Activated CD8-positive, alpha-beta T cell treated with anti-CD3 and anti-CD28 coated beads, Interleukin-2, amount 10 ng/mL, durations not matched to agents 7 days and 5 days (primary cell): ENCODE results near the gene ABHD17A. TPM values are rescaled to one million over a fixed set of nuclear protein-coding genes. Genes with fewer than 3 reads are reported as not detected.

ENCODE experiments used
- ATAC-seq: fragments of 150-1000 bp; cut with Tn5 transposase; one replicate; pipeline ENCODE4 v1.10.0; 2021; ENCODE audit warnings: moderate library complexity
- CTCF ChIA-PET: fragments of 350-600 bp; sonication (Branson Sonifier 250); formaldehyde crosslinking; loops from one replicate; lab custom pipeline; 2021; ENCODE audit warnings: antibody characterized with exemption; lab: Charles Lee
- POLR2A ChIA-PET: fragments of 350-600 bp; sonication (Branson Sonifier 250); formaldehyde crosslinking; loops from one replicate; lab custom pipeline; 2021; ENCODE audit warnings: antibody characterized with exemption; lab: Charles Lee
- DNase-seq: peaks from one replicate; pipeline ENCODE4 v3.0.0-alpha.2; 2020
- H3K27ac Mint-ChIP-seq: one replicate; pipeline ENCODE4 v1.8.0; 2021; ENCODE audit warnings: mild to moderate bottlenecking, mixed read lengths
- H3K27me3 Mint-ChIP-seq: one replicate; pipeline ENCODE4 v1.8.0; 2021; ENCODE audit warnings: low read depth, mixed read lengths
- H3K36me3 Mint-ChIP-seq: one replicate; pipeline ENCODE4 v1.8.0; 2021; ENCODE audit warnings: low read depth, mixed read lengths
- H3K4me1 Mint-ChIP-seq: one replicate; pipeline ENCODE4 v1.8.0; 2021; ENCODE audit warnings: low read depth, mixed read lengths
- H3K4me3 Mint-ChIP-seq: one replicate; pipeline ENCODE4 v1.8.0; 2021; ENCODE audit warnings: mild to moderate bottlenecking, mixed read lengths
- H3K9me3 Mint-ChIP-seq: one replicate; pipeline ENCODE4 v1.8.0; 2022; ENCODE audit warnings: mixed read lengths; ENCODE audit not compliant: insufficient read depth
- total RNA-seq, 2 experiments: library from RNA; stranded (reverse); gene quantifications; one replicate each; pipeline ENCODE4 v1.2.3, GENCODE V29; 2021

The ABHD17A gene
- total RNA-seq, 2 experiments from 2014 or later = 181 to 196 TPM

DNA sequence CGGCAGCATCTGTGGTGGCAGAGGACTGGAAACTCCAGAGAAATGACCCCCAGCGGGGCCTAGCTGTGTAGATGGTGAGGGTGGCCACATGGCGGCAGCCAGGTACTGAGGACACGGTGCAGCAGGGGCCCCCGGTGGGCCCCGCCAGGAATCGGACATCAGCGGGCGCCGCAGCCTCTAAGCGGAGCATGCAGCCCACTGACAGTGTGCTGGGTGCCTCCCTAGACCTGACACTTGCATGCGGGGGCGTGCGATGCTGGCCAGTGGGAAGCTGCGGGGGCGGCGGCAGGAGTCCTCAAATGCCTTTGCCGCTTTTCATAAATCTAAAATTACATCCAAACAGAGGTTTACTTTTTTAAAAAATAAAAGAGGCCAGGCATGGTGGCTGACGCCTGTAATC lies 36.0 kb upstream of the ABHD17A start:
- DNase-seq (no peak), ATAC-seq (no peak)
- ChIA-PET POLR2A (no interaction called here), CTCF (no interaction called here)
- Mint-ChIP-seq H3K27ac (no peak overlapping the region), H3K4me3 (no peak overlapping the region), H3K9me3 (no peaks in the 10 kb centered on the region), H3K27me3 (no peaks in the 10 kb centered on the region), H3K4me1 (no peaks in the 10 kb centered on the region), H3K36me3 (peaks cover 22% of the 10 kb centered on the region)

DNA sequence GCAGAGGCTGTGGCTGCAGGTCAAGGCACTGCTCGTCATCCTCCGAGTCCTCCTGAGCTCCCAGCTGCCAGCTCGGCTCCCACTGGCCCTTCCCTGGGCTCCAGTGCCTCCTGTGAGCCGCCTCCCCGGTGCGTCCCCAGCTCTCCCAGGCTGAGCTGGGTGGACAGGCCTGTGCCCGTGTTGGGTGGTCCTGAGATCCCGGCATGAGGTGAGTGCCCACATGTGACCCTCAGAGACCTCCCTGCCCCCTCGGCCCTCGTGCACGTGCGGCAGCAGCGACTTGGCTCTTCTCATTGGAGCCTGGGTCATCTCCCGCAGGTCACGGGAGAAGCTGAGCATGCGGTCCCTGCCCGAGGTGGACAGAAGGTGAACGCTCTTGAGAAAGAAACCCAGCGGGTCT lies 35.3 kb upstream of the ABHD17A start:
- no peaks in the 10 kb centered on the region for H3K4me1 Mint-ChIP-seq
- no peak for ATAC-seq
- no peak overlapping the region for H3K4me3 Mint-ChIP-seq
- H3K9me3 Mint-ChIP-seq = no peaks in the 10 kb centered on the region
- H3K36me3 Mint-ChIP-seq = peaks cover 22% of the 10 kb centered on the region
- no peaks in the 10 kb centered on the region for H3K27me3 Mint-ChIP-seq
- ChIA-PET POLR2A (no interaction called here), CTCF (no interaction called here)
- no peak for DNase-seq
- no peak overlapping the region for H3K27ac Mint-ChIP-seq

DNA sequence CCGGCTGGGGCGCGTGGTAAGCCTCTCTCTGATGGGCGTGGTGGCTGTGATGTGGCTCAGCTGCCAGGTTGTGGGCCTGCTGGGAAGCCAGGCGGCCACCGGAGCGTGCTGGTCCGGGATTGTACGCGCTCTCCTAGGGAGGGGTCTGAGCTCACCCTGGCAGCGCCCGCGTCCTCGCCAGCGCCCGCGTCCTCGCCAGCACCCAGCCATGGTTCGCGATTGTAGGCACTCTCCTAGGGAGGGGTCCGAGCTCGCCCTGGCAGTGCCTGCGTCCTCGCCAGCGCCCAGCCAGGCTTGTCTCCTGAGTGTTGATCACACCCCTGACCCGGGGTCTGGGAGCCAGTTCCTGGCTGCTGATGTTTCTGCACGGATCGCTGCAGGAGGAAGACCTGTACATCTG lies 33.7 kb upstream of the ABHD17A start:
- Mint-ChIP-seq H3K27me3 (no peaks in the 10 kb centered on the region), H3K4me1 (no peaks in the 10 kb centered on the region), H3K27ac (no peak overlapping the region), H3K4me3 (no peak overlapping the region), H3K36me3 (peaks cover 16% of the 10 kb centered on the region), H3K9me3 (no peaks in the 10 kb centered on the region)
- ATAC-seq (no peak), DNase-seq (no peak)
- POLR2A ChIA-PET = no interaction called here
- CTCF ChIA-PET = no interaction called here

DNA sequence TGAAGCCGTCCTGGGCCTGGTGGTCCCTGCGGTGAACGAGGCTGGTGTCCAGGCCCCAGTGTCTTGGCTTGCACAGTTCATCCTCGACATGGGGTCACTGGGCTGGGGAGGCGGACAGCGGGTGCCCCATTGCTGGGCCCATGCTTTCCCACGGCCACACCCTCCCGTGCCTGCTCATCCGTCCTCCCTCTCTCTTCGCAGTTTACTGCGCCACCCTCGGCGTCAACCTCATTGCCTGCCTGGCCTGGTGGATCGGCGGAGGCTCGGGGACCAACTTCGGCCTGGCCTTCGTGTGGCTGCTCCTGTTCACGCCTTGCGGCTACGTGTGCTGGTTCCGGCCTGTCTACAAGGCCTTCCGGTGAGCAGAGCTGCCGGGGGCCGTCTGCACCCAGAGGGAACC lies 32.6 kb upstream of the ABHD17A start:
- ChIA-PET CTCF (no interaction called here), POLR2A (no interaction called here)
- Mint-ChIP-seq H3K27me3 (no peaks in the 10 kb centered on the region), H3K36me3 (peaks cover 17% of the 10 kb centered on the region), H3K27ac (no peak overlapping the region), H3K4me3 (no peak overlapping the region), H3K4me1 (no peaks in the 10 kb centered on the region), H3K9me3 (no peaks in the 10 kb centered on the region)
- no peak for ATAC-seq
- no peak for DNase-seq

DNA sequence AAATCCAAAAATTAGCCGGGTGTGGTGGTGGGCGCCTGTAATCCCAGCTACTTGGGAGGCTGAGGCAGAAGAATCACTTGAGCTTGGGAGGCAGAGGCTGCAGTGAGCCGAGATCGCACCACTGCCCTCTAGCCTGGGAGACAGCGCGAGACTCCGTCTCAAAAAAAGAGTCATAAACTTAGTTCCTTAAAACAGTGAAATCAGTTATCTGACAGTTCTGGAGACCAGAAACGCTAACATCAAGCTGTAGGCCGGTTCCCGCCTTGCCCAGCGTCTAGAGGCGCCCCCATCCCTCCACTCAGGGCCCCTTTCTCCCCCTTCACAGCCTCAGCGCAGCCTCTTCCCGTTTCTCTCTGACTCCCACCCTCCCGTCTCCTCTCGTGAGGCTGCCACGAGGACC lies 31.9 kb upstream of the ABHD17A start:
- Mint-ChIP-seq H3K27me3 (no peaks in the 10 kb centered on the region), H3K4me1 (no peaks in the 10 kb centered on the region), H3K36me3 (peaks cover 12% of the 10 kb centered on the region), H3K27ac (no peak overlapping the region), H3K9me3 (no peaks in the 10 kb centered on the region), H3K4me3 (no peak overlapping the region)
- no peak for ATAC-seq
- DNase-seq = no peak
- POLR2A ChIA-PET = no interaction called here
- CTCF ChIA-PET = no interaction called here

DNA sequence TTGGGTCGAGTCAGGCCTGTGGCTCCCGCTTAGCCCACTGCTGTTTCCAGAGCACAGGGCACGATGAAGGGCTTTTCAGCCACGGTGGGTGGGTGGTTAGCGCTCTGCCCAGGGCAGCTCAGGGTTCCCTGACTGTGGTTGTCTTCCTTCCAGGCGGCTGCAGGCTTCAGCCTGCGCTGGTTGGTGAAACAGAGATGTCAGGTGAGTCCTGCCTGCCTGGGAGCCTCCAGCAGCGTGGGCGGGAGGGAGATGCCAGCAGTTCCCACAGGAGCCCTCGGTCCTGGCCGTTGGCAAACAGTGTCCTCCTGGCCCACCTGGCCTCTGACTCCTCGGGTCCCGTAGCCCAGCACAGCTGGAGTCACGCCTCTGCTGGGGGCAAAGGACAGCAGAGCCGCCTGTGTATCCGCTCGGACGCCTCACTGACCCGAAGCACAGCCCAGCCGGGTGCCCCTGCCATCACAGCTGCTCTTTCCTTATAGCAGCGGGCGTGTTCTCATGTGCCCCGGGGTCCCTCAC lies 29.6 kb upstream of the ABHD17A start:
- H3K4me3 Mint-ChIP-seq = no peak overlapping the region
- CTCF ChIA-PET = interaction anchor here (1.0 kb wide), 1 partner anchor 18 kb away, joined by 3 read pairs; no protein-coding TSS in a partner anchor
- peaks cover 6% of the 10 kb centered on the region for H3K36me3 Mint-ChIP-seq
- no peaks in the 10 kb centered on the region for H3K27me3 Mint-ChIP-seq
- ATAC-seq (no peak), DNase-seq (no peak)
- no peaks in the 10 kb centered on the region for H3K9me3 Mint-ChIP-seq
- POLR2A ChIA-PET = no interaction called here
- H3K27ac Mint-ChIP-seq = no peak overlapping the region
- peaks cover 5% of the 10 kb centered on the region for H3K4me1 Mint-ChIP-seq

DNA sequence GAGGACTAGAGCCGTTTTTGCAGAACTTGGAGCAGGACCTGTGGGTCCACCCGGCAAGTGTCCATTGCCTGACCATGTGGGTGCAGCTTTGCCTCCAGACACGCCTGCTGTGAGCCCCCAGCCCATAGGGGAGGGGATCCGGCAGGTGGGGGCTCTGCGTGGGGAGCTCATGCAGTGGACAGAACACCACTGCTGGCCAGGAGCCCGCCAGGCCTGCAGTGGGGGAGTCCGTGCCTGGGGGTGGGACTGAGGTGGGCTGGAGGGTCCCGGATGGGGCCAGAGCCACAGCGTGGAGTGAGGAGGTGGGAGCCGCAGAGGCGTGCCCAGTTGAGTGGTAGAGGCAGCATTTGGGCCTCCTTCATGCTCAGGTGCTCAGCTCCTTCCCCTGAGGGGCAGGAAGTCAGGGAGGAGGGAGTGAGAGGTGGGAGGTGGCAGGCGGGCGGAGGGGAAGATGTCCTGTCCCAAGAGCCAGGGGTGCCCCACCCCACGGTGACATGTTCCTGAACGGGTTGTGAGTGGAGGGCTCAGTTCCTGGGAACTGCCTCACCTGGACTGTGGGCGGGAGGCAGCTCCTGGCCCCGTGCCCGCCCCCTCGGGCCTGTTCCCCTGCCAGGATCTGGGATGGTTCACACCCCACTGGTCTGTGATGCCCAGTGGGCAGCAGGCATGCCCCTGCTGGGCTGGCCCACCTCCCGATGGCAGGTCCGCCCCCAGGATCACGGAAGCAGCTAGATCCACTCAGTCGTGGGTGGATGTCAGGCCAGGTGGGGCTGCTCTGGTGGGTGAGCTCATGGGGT lies 28.7 kb upstream of the ABHD17A start:
- no peak for DNase-seq
- ATAC-seq = no peak
- Mint-ChIP-seq H3K9me3 (no peaks in the 10 kb centered on the region), H3K4me3 (no peak overlapping the region), H3K36me3 (peaks cover 6% of the 10 kb centered on the region), H3K27ac (no peak overlapping the region), H3K27me3 (no peaks in the 10 kb centered on the region), H3K4me1 (peaks cover 14% of the 10 kb centered on the region)
- ChIA-PET POLR2A (no interaction called here), CTCF (no interaction called here)

DNA sequence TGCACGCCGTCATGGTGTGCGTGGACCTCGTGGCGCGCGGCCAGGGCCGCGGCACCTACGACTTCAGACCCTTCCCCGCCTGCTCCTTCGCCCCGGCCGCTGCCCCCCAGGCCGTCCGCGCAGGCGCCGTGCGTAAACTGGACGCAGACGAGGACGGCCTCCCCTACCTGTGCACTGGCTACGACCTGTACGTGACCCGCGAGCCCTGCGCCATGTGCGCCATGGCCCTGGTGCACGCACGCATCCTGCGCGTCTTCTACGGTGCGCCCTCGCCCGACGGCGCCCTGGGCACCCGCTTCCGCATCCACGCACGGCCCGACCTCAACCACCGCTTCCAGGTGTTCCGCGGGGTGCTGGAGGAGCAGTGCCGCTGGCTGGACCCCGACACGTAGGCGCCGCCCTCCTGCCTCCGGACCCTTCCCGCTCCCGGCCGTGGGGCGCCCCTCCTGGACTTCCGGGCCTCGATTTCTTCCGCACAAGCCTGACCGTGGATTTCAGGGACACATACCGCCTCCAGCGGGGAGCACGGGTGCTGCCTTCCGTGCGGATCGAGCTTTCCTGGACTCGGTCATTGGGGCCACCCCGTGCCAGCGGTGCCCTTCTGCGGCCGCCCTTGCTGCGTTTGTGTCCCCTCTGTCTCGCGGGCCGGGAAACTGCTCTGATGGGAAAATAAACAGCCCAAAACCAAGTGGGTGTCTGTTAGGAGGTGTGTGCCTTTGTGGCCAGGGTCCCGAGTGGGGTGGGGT lies 27.6 kb upstream of the ABHD17A start:
- CTCF ChIA-PET = no interaction called here
- Mint-ChIP-seq H3K27me3 (no peaks in the 10 kb centered on the region), H3K36me3 (peaks cover 7% of the 10 kb centered on the region), H3K4me1 (peaks cover 19% of the 10 kb centered on the region), H3K27ac (no peak overlapping the region), H3K4me3 (no peak overlapping the region), H3K9me3 (no peaks in the 10 kb centered on the region)
- POLR2A ChIA-PET = no interaction called here
- ATAC-seq (no peak), DNase-seq (no peak)

DNA sequence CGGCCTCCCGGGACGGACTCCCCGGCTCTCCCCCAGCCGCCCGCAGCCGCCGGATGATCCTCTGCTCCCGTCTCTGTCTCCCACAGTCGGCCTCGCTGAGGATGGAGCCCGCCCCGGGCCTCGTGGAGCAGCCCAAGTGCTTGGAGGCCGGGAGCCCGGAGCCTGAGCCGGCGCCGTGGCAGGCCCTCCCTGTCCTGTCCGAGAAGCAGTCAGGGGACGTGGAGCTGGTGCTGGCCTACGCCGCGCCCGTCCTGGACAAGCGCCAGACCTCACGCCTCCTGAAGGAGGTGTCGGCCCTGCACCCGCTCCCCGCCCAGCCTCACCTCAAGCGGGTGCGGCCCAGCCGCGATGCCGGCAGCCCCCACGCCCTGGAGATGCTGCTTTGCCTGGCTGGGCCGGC lies 26.7 kb upstream of the ABHD17A start:
- no peaks in the 10 kb centered on the region for H3K27me3 Mint-ChIP-seq
- no peak overlapping the region for H3K27ac Mint-ChIP-seq
- H3K4me1 Mint-ChIP-seq = peaks cover 23% of the 10 kb centered on the region
- ATAC-seq (no peak), DNase-seq (no peak)
- H3K36me3 Mint-ChIP-seq = peaks cover 7% of the 10 kb centered on the region
- ChIA-PET CTCF (no interaction called here), POLR2A (no interaction called here)
- no peaks in the 10 kb centered on the region for H3K9me3 Mint-ChIP-seq
- H3K4me3 Mint-ChIP-seq = no peak overlapping the region

DNA sequence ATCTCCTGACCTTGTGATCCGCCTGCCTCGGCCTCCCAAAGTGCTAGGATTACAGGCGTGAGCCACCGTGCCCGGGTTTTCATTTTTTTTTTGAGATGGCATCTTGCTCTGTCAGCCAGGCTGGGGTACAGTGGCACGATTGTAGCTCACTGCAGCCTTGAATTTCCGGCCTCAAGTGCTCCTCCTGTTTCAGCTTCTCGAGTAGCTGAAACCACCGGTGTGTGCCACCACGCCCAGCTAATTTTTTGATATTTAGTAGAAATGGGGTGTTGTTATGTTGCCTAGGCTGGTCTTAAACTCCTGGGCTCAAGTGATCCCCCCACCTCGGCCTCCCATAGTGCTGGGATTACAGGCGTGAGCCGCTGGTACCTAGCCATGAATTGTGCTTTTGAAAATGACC lies 25.8 kb upstream of the ABHD17A start:
- Mint-ChIP-seq H3K4me3 (no peak overlapping the region), H3K4me1 (peaks cover 24% of the 10 kb centered on the region), H3K27me3 (no peaks in the 10 kb centered on the region), H3K9me3 (no peaks in the 10 kb centered on the region), H3K36me3 (peaks cover 7% of the 10 kb centered on the region), H3K27ac (no peak overlapping the region)
- DNase-seq (no peak), ATAC-seq (no peak)
- ChIA-PET POLR2A (no interaction called here), CTCF (no interaction called here)

DNA sequence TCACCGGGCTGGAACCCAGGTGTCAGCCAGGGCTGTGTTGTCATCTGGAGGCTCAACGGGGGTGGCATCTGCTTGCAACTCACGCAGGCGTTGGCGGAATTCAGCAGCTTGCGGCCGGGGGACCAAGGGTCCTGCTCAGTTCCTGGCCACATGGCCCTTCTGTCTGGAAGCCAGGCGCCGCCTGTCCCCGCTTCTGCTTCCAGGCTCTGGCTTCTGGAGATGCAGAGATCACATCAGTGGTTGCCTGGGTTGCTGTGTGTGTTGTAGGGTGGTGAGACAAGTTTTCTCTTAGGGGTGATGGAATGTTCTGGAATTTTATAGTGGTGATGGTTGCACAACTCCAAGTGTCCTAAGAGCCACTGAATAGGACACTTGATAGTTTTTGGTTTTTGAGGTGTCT lies 24.9 kb upstream of the ABHD17A start:
- ChIA-PET CTCF (no interaction called here), POLR2A (no interaction called here)
- H3K27me3 Mint-ChIP-seq = no peaks in the 10 kb centered on the region
- no peak for ATAC-seq
- H3K4me3 Mint-ChIP-seq = no peak overlapping the region
- DNase-seq = no peak
- peaks cover 30% of the 10 kb centered on the region for H3K4me1 Mint-ChIP-seq
- no peaks in the 10 kb centered on the region for H3K9me3 Mint-ChIP-seq
- peaks cover 13% of the 10 kb centered on the region for H3K36me3 Mint-ChIP-seq
- peak overlapping the region; percentile 18 for H3K27ac Mint-ChIP-seq

DNA sequence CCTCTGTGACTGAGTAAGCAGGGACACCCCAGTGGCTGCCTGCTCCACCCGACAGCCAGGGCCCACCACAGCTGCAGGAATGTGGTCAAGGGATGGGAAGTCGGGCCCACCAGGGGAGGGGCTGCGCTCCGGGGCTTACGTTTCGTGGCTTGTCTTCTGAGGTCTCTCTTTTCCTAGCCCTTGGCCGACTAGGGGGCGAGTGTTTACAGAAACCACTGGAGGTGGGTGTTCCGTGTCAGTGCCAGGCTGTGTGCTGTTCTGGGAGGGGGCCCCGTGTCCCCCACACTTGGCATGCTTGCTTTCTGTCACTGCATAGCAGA lies 24.4 kb upstream of the ABHD17A start:
- H3K4me3 Mint-ChIP-seq = no peak overlapping the region
- no peak for DNase-seq
- POLR2A ChIA-PET = no interaction called here
- H3K9me3 Mint-ChIP-seq = no peaks in the 10 kb centered on the region
- peaks cover 13% of the 10 kb centered on the region for H3K36me3 Mint-ChIP-seq
- H3K27me3 Mint-ChIP-seq = no peaks in the 10 kb centered on the region
- H3K4me1 Mint-ChIP-seq = peaks cover 33% of the 10 kb centered on the region
- H3K27ac Mint-ChIP-seq = peak overlapping the region; percentile 43
- CTCF ChIA-PET = no interaction called here
- ATAC-seq = no peak
